Smooth muscle cell of the coronary artery (primary cell): ENCODE results near the gene AOX1. TPM values are rescaled to one million over a fixed set of nuclear protein-coding genes. Genes with fewer than 3 reads are reported as not detected.

Source experiments
- total RNA-seq: library from RNA; depleted of rRNA; stranded (reverse); fragments of >200 nt; gene quantifications from 2 replicates; pipeline ENCODE4 v1.2.3, GENCODE V29; 2014; ENCODE audit warnings: low replicate concordance

AOX1 gene
- 3.2 and 208 TPM in 2 replicates for total RNA-seq

GRCh38 chr2:200585730-200586643 lies at the start of gene AOX1:
TSS of gene AOX1 (plus strand) at chr2:200586014. CDS start at chr2:200586109, 95 bp downstream.

Other genes with a start within 250 kb of the AOX1 start
- 17.8 and 18.2 TPM in 2 replicates for gene KCTD18, start 75.9 kb upstream of the AOX1 start, total RNA-seq
- gene SGO2, start 59.8 kb upstream of the AOX1 start, total RNA-seq = 0.59 and 2.6 TPM in 2 replicates
- 373 and 475 TPM in 2 replicates for gene BZW1, start 225.9 kb downstream of the AOX1 start, total RNA-seq